Neural crest cell (in vitro differentiated cells): ENCODE data around the gene TMEM151A. TPM values are rescaled to one million over a fixed set of nuclear protein-coding genes. Genes with fewer than 3 reads are reported as not detected.
"Not testable (repeated sequence)": the region's sequence is repeated elsewhere in the genome, so short reads cannot be mapped to it uniquely, and the experiment has no call there.

Experiments used
- DNase-seq: peaks from one replicate; pipeline ENCODE4 v3.0.0; 2021; ENCODE audit warnings: low read depth, mixed read lengths, low spot score
- H3K27ac Mint-ChIP-seq: one replicate; pipeline ENCODE4 v1.8.0; 2021; ENCODE audit warnings: mild to moderate bottlenecking, mixed read lengths; ENCODE audit not compliant: unreplicated experiment
- H3K27me3 Mint-ChIP-seq: 2 replicates; pipeline ENCODE4 v1.8.0; 2021; ENCODE audit warnings: low read depth, mild to moderate bottlenecking, mixed read lengths
- H3K36me3 Mint-ChIP-seq: 2 replicates; pipeline ENCODE4 v1.8.0; 2021; ENCODE audit warnings: low read depth, mild to moderate bottlenecking, mixed read lengths
- H3K4me1 Mint-ChIP-seq: 2 replicates; pipeline ENCODE4 v1.8.0; 2021; ENCODE audit warnings: mixed read lengths
- H3K4me3 Mint-ChIP-seq: one replicate; pipeline ENCODE4 v1.8.0; 2021; ENCODE audit warnings: mild to moderate bottlenecking, mixed read lengths
- H3K9me3 Mint-ChIP-seq: 2 replicates; pipeline ENCODE4 v1.8.0; 2021; ENCODE audit warnings: mixed read lengths
- total RNA-seq: library from RNA; stranded (reverse); gene quantifications from 2 replicates; pipeline ENCODE4 v1.2.1, GENCODE V29; 2021
- TF ChIP-seq, protein P1 (sequence below): fragments of 200-600 bp; sonication (generic); conservative IDR thresholded peaks from 2 replicates; pipeline ENCODE4 v1.5.0; 2021; ENCODE audit warnings: antibody characterized with exemption, mild to moderate bottlenecking

Gene TMEM151A
- total RNA-seq, 1 donor from 2014 or later = 1.0 TPM

DNA sequence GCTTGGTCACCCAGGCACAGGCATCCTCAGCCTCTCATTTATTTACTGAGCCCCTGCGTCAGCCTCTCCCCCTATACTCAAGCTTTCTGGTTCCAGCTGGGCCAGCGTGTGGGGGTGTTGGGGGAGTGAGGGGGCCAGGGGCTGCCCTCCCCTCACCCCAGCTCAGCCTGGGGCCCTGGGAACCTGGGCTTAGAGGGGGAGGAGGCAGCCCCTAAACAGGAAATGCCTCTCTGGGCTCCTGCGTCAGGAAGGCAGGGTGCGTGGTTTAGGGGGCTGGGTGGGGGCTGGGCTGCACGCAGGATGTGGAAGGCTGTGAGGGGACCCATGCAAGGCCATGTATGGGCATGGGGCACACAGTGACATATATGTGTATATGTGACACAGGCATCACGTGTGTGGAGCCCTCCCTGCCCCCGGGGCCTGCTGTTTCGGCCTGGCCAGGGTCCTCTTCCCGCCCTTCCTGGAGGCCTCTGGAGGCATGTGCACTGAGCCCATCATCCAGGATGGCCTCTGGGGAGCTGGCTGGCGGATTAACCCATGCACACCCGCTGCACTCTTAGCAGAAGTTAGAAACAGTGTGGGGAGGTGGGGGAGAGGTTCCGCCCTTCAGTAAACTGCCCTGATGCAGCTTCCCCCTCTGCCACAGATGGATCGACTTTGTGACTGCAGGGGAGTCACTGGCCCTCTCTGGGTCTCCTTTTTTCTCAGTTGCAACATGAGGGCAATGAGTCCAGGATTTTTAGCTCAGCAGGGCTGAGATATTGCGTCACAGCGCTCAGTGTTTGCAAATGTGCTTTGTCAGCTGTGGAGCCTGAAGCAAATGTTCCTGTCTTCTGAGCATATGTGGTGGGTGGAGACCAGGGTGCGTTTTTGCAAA is 26.3 kb downstream of the TMEM151A start:
- Mint-ChIP-seq H3K27ac (no peak overlapping the region), H3K4me1 (peaks cover 44% of the 10 kb centered on the region), H3K9me3 (peaks cover 6% of the 10 kb centered on the region), H3K36me3 (no peaks in the 10 kb centered on the region), H3K27me3 (no peaks in the 10 kb centered on the region), H3K4me3 (peak overlapping the region; percentile 67)
- TF ChIP-seq, protein P1, sequence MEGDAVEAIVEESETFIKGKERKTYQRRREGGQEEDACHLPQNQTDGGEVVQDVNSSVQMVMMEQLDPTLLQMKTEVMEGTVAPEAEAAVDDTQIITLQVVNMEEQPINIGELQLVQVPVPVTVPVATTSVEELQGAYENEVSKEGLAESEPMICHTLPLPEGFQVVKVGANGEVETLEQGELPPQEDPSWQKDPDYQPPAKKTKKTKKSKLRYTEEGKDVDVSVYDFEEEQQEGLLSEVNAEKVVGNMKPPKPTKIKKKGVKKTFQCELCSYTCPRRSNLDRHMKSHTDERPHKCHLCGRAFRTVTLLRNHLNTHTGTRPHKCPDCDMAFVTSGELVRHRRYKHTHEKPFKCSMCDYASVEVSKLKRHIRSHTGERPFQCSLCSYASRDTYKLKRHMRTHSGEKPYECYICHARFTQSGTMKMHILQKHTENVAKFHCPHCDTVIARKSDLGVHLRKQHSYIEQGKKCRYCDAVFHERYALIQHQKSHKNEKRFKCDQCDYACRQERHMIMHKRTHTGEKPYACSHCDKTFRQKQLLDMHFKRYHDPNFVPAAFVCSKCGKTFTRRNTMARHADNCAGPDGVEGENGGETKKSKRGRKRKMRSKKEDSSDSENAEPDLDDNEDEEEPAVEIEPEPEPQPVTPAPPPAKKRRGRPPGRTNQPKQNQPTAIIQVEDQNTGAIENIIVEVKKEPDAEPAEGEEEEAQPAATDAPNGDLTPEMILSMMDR = no peak
- no peak for DNase-seq

DNA sequence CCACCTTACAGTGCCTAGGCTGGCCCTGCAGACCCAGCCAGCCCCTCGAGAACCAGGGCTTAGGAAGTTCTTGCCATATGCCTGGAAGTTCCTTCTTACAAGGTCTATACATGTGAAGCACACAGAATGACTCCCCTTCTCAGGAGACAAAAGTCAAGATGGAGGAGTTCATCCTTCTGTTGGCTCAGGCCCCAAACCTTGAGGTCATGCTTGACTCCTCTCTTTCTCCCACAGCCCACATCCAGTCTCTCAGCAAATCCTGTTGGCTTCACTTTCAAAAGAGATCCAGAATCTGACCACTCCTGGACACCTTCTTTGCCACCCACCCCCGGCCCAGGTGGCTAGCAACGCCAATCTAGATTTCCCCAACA is 26.9 kb downstream of the TMEM151A start:
- no peaks in the 10 kb centered on the region for H3K36me3 Mint-ChIP-seq
- H3K27me3 Mint-ChIP-seq = no peaks in the 10 kb centered on the region
- DNase-seq = no peak
- TF ChIP-seq, protein P1 = no peak
- H3K9me3 Mint-ChIP-seq = peaks cover 12% of the 10 kb centered on the region
- H3K4me1 Mint-ChIP-seq = peaks cover 50% of the 10 kb centered on the region
- H3K27ac Mint-ChIP-seq = peak overlapping the region; percentile 78
- H3K4me3 Mint-ChIP-seq = peak overlapping the region; percentile 44

DNA sequence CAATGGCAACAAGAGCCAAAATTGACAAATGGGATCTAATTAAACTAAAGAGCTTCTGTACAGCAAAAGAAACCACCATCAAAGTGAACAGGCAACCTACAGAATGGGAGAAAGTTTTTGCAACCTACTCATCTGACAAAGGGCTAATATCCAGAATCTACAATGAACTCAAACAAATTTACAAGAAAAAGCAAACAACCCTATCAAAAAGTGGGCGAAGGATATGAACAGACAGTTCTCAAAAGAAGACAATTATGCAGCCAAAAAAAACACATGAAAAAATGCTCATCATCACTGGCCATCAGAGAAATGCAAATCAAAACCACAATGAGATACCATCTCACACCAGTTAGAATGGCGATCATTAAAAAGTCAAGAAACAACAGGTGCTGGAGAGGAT is 28.6 kb downstream of the TMEM151A start:
- not testable (repeated sequence) for H3K4me3 Mint-ChIP-seq, H3K36me3 Mint-ChIP-seq, DNase-seq, H3K27ac Mint-ChIP-seq, H3K27me3 Mint-ChIP-seq
- H3K4me1 Mint-ChIP-seq = peaks cover 51% of the 10 kb centered on the region
- peaks cover 14% of the 10 kb centered on the region for H3K9me3 Mint-ChIP-seq

DNA sequence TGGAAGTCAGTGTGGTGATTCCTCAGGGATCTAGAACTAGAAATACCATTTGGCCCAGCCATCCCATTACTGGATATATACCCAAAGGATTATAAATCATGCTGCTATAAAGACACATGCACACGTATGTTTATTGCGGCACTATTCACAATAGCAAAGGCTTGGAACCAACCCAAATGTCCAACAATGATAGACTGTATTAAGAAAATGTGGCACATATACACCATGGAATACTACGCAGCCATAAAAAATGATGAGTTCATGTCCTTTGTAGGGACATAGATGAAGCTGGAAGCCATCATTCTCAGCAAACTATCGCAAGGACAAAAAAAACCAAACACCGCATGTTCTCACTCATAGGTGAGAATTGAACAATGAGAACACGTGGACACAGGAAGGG is 29.1 kb downstream of the TMEM151A start:
- H3K27me3 Mint-ChIP-seq, H3K36me3 Mint-ChIP-seq: not testable (repeated sequence)
- peaks cover 49% of the 10 kb centered on the region for H3K4me1 Mint-ChIP-seq

DNA sequence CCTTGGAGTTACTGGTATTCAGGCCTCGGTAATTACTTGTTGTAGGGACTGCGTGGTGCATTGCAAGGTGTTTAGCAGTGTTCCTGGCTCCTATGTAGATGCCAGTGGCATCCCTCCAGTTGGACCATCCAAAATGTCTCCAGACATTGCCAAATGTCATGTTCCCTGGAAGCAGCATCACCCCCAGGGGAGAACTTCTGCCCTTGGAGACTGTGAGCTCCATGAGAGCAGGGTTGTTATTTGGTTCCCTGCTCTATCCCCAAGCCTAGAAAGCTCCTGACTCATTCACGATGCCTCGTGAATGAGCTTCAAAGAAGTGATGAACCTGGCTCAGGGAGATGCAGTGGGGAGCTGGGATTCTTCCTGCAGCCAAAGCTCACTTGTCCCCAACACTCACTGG is 29.9 kb downstream of the TMEM151A start:
- H3K27me3 Mint-ChIP-seq = no peaks in the 10 kb centered on the region
- DNase-seq = no peak
- peaks cover 14% of the 10 kb centered on the region for H3K9me3 Mint-ChIP-seq
- H3K36me3 Mint-ChIP-seq = no peaks in the 10 kb centered on the region
- H3K4me1 Mint-ChIP-seq = peaks cover 52% of the 10 kb centered on the region
- no peak overlapping the region for H3K4me3 Mint-ChIP-seq
- no peak overlapping the region for H3K27ac Mint-ChIP-seq
- TF ChIP-seq, protein P1 = no peak

More for the DNA sequence above, 29.1 kb downstream of the TMEM151A start:
- not testable (repeated sequence) for H3K27ac Mint-ChIP-seq, H3K4me3 Mint-ChIP-seq, DNase-seq
- H3K9me3 Mint-ChIP-seq = peaks cover 14% of the 10 kb centered on the region

DNA sequence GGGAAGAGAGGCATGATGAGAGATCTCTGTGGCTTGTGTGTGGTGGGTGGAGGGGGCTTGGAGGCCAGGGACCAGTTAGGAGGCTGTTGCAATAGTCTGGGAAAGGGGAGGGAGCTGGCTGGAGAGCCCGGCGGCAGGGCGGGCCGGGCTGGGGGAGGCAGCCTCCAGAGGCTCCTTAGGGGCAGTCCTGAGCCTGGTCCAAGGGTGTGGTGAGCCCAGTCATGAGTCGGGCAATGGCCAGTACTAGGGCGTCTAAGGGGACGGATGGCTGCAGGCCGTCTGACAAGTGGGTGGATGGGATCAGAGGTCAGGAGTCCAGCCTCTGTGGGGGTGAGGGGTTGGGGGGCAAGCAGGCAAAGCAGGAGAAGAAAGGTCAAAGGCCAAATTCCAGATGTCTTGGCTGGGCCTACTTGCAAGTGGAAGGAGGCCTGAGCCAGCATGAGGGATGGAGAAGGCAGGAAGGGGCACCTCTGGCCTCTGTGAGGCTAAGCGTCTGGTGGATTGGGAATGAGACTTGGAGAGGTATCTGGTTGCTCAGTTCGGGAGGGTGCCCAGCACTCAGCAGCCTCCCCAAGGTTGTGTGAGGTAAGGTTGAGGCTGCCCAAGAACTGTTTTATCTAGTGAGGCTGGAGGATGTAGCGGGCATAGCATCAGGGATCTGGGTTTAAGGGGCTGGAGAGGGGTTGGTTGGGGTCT is 31.2 kb downstream of the TMEM151A start:
- TF ChIP-seq, protein P1 = no peak
- no peak overlapping the region for H3K27ac Mint-ChIP-seq
- no peaks in the 10 kb centered on the region for H3K36me3 Mint-ChIP-seq
- DNase-seq = no peak
- H3K4me1 Mint-ChIP-seq = peaks cover 53% of the 10 kb centered on the region
- peaks cover 14% of the 10 kb centered on the region for H3K9me3 Mint-ChIP-seq
- peak overlapping the region; percentile 51 for H3K4me3 Mint-ChIP-seq
- no peaks in the 10 kb centered on the region for H3K27me3 Mint-ChIP-seq
